IPS-NIHi7 (cell line): ENCODE measurements around the gene RANBP17.
"Not testable (repeated sequence)": the region's sequence is repeated elsewhere in the genome, so short reads cannot be mapped to it uniquely, and the experiment has no call there.

Experiments used
- DNase-seq: peaks from one replicate; pipeline ENCODE4 v3.0.0; 2012; ENCODE audit warnings: mixed read lengths; ENCODE audit errors: extremely low spot score

RANBP17 gene

GRCh38 chr5:170941788-170942187 is 80.0 kb downstream of the RANBP17 start:
- no peak for DNase-seq

- DNase-seq = no peak
These were observed 83.5 kb downstream of the RANBP17 start for GRCh38 chr5:170945275-170945674.

- no peak for DNase-seq
These were observed 98.7 kb downstream of the RANBP17 start for GRCh38 chr5:170960567-170960966.

DNA sequence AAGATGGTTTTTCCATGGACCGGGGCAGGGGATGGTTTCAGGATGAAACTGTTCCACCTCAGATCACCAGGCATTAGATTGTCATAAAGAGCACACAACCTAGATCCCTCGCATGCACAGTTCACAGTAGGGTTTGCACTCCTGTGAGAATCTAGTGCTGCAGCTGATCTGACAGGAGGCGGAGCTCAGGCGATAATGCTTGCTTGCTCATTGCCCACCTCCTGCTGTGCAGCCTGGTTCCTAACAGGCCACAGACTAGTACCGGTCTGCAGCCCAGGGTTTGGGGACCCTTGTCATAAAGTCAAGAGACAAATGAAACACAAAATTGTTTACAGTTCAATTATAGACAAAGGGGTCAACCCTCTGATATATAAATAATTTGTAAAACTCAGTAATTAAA is 101.7 kb downstream of the RANBP17 start:
- no peak for DNase-seq

GRCh38 chr5:170974461-170974860 is 112.6 kb downstream of the RANBP17 start:
- no peak for DNase-seq

DNA sequence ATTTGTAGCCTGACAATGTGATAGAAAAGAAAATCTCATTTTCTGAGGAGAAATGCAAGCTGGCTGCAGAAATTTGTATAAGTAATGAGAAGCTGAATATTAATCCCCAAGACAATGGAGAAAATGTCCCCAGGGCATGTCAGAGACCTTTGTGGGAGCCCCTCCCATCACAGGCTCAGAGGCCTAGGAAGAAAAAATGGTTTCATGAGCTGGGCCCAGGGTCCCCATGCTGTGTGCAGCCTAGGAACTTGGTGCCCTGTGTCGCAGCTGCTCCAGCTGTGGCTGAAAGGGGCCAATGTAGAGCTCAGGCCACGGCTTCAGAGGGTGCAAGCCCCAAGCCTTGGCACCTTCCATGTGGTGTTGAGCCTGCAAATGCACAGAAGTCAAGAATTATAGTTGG is 118.4 kb downstream of the RANBP17 start:
- not testable (repeated sequence) for DNase-seq

- DNase-seq = no peak
These were observed 123.7 kb downstream of the RANBP17 start for GRCh38 chr5:170985486-170985885.

DNA sequence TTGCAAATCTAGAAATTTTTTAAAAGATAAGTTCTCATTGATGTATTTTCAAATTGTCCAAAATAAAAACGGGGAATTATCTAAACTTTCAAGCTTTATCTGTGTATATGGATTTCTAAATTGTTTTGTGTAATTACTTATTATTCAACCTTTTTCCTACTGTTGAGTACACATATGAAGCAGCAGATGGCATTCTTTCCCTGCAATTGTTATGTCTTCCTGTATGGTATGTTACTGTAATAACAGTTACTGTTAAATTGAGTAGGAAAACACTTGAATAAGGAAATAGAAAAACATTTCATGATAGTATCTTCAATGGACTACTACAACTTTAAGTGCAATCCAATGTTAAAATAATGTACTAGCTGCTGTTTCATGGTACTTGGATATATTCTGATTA is 124.8 kb downstream of the RANBP17 start:
- DNase-seq = no peak

DNA sequence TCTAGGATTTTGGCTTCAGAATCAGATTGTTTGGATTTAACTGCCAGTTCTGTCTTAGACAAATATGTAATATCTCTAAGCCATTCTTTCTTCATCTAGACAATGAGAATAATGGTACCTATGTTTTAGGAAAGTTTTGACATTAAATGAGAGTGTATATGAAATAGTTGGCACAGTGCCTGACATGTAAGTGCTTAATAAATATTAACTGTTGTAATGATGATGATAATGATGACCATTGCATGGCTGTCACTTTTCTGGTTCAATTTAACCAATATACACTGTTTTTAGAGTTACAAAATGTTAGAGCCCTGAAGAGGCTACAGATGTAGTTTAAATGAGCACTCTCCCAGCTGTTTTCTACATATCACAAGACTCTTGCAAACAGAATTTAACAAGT is 131.7 kb downstream of the RANBP17 start:
- no peak for DNase-seq

DNA sequence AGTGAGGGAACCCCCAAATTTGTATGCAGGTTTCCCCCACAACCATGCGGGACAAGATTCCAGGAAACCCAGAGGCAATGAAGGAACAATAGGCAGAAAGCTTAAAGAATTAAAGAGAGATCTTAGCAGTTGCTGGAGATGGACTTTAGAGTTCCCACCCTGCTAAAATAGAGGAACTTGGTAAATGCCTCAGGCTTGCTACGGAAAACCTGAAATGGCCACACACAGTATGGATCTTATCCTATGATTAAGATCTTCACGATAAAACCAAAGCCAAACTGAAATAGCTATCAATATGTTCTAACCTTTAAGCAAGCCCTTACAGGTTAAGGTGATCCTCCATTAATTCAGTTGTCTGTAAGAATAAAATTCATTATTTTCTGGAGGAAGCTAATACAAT is 148.3 kb downstream of the RANBP17 start:
- no peak for DNase-seq

DNA sequence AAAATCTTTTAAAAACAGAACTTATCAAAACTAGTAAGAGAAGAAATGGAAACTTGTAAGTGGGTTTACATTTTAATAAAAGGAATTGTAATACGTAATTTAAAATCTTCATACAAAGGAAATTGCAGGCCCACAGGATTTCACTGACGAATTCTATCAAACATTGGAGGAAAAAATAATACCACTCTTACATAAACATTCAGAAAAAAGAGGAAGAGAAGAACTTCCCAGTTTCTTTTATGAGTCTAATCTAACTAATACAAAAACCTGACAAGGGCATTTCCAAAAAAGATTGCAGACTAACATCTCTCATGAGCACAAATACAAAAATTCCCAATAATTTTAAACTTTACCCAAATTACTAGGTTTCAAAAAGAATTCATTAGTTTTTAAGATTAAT is 149.0 kb downstream of the RANBP17 start:
- no peak for DNase-seq

DNA sequence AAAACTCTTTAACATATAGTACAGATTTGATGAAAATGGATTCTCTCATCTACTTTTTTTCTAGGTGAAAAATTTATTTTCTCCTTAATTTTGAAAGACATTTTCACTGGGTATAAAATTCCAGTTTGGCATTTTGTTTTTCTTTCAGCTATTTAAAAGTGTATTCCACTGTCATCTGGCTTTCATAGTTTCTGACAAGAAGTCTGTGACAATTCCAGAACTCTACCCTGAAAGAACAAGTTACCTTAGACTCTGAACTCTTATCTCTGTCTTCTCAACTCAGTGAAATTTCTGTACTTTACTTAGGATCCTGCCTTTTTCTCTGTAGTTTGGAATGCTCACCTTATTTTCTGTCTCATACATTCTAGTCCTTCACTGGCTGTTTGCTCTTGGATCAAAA is 161.7 kb downstream of the RANBP17 start:
- no peak for DNase-seq

- no peak for DNase-seq
These were observed 162.3 kb downstream of the RANBP17 start for GRCh38 chr5:171024084-171024483.

DNA sequence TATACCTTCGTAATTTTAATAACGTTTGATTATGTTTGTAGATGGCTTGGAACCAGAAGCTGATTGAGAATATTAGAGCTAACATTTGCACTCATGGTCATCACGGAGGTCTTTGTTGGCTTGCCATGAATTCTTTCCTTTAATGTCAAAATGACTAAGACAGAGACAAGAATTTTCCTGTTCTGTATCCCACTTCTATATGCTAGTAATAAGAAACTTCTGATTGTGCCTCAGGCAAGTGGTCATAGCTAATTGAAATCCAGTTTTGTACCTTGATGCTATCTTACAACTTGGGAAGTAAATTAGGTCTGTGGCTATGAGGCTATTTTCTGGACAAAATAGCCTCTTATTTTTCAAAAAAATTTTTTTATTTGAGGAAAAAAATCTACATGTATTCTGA is 167.6 kb downstream of the RANBP17 start:
- DNase-seq = no peak

- DNase-seq = no peak
These were observed 170.2 kb downstream of the RANBP17 start for GRCh38 chr5:171031977-171032376.

DNA sequence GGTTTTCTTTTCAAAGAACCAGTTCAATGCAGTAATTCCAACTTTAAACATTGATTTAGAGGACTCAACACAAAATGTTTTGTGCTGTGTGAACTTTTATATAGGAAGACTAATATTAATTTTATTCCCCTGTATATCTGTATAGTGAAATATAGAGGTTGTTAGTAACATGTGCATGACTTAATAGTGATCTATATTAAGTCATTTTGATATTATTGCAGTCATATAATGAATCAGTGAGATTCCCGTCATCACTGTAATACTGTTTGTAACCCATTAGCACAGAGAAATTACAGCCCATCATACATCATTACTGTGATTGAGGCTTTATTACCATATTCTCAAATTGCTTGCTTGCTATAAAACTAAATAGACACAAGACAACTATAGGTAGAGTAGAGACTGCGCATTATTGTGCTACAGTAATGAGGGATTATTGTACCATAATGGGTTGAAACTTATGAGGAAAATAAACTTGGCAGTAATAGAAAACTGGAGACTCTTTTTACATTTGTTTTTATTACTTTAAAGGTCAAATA is 170.7 kb downstream of the RANBP17 start:
- DNase-seq = no peak

DNA sequence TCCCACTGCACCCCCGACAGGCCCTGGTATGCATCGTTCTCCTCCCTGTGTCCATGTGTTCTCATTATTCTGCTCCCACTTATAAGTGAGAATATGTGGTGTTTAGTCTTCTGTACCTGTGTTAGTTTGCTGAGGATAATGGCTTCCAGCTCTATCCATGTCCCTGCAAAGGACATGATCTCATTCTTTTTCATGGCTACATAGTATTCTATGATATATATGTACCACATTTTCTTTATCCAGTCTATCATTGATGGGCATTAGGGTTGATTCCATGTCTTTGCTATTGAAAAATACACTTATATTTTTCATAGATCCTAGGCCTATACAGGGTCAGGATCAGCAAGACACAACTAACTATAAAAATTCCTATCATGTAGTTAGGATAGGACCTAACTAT is 180.1 kb downstream of the RANBP17 start:
- not testable (repeated sequence) for DNase-seq

GRCh38 chr5:171050916-171051315 is 189.1 kb downstream of the RANBP17 start:
- DNase-seq = no peak

DNA sequence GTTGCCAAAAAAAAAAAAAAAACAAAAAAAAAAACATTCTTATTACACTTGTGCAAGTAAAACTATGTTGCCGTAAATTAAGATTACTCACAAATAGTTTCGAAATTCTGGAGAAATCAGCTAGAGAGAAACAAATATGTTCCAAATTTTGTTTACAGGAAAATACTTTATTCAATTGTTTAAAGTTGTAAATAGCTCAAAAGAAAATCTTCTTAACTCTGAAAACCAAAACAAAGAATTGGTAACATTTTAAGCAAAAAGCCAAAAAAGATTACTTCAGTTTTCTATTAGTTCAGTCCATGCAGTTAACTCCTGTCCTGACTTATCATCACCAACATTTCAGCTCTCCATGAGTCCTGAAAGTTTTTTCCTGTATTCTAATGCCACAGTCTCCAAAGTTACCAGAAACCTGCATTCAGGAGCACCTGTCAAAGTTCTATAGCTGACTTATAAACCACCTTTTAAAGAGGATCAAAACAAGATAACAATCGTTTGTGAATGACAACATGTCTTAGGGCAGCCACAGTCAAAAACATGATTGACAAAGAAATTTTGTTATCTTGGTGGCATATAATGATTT is 194.1 kb downstream of the RANBP17 start:
- DNase-seq = no peak

DNA sequence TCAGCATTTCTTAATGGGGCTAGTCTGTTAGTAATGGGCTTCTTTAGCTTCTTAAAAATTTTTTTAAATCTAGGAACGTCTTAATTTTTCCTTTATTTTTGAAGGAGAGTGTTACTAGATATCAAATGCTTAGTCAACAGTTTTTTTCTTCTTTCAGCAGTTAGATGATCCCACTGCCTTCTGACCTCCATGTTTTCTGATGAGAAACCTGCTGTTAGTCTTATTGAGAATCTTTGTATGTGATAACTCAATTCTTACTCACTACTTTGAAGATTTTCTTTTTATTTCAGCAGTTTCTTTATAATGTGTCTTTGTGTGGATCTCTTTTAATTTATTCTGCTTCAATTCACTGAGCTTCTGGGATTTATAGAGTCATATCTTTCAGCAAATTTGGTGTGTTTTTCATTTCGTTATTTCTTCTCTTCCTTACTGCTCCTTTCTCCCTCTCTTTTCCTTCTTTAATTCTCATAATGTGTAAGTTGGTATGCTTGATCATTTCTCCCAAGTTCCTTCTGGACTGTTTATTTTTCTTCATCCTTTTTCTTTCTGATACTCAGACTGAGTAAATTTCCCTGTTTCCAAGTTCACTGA is 205.8 kb downstream of the RANBP17 start:
- no peak for DNase-seq

GRCh38 chr5:171074747-171075146 is 212.9 kb downstream of the RANBP17 start:
- no peak for DNase-seq

- no peak for DNase-seq
These were observed 218.5 kb downstream of the RANBP17 start for GRCh38 chr5:171080186-171080938.

GRCh38 chr5:171081319-171081718 is 219.5 kb downstream of the RANBP17 start:
- DNase-seq = no peak
